Renal pelvis (tissue), 4 donors: ENCODE results near the gene THOC6. TPM values are rescaled to one million over a fixed set of nuclear protein-coding genes. Genes with fewer than 3 reads are reported as not detected.
"Not testable (repeated sequence)": the region's sequence is repeated elsewhere in the genome, so short reads cannot be mapped to it uniquely, and the experiment has no call there.

Source experiments
- DNase-seq: peaks from one replicate; pipeline ENCODE4 v3.0.0-alpha.2; 2013
- polyA plus RNA-seq, 3 donors: library from polyadenylated mRNA; unstranded; fragments of 120-200 nt; gene quantifications; one replicate each; pipeline ENCODE4 v1.2.1, GENCODE V29; 2013; ENCODE audit not compliant: insufficient read length in 3 of 3

The THOC6 gene
- polyA plus RNA-seq, 3 donors: 31.8 to 36.4 (median 35.8) TPM

DNA sequence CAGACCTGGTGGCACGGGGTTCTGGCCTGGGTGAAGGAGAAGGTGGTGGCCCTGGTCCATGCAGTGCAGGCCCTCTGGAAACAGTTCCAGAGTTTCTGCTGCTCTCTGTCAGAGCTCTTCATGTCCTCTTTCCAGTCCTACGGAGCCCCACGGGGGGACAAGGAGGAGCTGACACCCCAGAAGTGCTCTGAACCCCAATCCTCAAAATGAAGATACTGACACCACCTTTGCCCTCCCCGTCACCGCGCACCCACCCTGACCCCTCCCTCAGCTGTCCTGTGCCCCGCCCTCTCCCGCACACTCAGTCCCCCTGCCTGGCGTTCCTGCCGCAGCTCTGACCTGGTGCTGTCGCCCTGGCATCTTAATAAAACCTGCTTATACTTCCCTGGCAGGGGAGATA lies 45.3 kb downstream of the THOC6 start:
- DNase-seq: not testable (repeated sequence)

DNA sequence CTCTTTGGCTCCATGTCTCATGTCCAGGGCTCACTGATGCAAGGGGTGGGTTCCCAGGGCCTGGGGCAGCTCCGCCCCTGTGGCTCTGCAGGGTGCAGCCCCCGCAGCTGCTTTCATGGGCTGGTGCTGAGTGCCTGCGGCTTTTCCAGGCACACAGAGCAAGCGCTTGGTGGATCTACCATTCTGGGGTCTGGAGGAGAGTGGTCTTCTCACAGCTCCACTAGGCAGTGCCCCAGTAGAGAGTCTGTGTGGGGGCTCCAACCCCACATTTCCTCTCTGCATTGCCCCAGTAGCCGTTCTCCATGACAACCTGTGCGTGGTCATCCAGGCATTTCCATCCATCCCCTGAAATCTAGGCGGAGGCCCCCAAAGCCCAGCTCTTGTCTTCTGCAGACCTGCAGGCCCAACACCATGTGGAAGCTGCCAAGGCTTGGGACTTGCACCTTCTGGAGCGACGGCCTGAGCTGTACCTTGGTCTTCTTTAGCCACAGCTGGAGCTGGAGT lies 46.8 kb downstream of the THOC6 start:
- DNase-seq: no peak

DNA sequence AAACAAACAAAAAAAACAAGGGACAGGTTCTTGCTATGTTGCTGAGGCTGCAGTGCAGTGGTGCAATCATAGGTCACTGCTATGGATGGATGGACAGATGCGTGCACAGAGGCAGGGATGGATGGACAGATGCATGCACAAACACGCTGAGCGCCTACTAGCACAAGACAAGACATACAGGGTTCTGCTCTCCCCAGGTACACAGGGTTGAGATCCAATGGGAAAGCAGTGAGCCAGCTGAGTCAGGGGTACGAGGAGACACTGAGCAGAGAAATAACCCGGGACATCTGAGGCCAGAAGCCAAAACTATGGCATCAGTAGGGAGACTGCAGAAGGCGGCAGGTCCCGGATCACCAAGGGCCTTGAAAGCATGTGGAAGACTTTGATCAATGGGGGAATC lies 47.8 kb downstream of the THOC6 start:
- DNase-seq: no peak

- not testable (repeated sequence) for DNase-seq
Measured at GRCh38 chr16:3072148-3072547, 48.3 kb downstream of the THOC6 start.

DNA sequence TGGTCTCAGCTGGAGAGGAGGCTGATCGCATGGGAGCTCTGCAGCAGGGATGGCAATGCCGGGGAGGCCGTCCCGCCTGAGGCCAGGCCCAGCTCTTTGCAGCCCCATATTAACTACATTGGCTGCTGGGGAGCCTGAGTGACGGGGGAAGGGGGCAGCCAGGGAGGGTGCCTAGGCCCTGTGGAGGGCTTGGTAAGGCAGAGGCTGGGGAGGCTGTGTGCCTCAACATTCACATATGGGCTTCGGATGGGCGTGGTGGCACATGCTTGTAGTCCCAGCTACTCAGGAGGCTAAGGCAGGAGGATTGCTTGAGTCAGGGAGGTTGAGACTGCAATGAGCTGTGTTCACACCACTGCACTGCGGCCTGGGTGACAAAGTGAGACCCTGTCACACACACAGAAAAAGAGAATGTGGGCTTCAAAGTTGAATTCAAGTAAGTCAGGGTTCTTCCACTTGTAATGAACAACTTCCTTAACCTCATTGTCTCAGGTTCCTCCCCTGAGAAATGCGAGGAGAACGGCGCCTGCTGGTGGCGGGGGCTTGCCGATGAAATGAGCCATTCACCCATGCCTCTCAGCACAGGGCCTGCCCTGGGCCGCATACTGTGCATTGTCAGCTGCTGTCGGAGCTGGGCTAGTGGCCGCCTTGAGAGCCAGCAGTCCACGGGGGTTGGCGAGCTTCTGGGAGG lies 48.9 kb downstream of the THOC6 start:
- DNase-seq: not testable (repeated sequence)

DNA sequence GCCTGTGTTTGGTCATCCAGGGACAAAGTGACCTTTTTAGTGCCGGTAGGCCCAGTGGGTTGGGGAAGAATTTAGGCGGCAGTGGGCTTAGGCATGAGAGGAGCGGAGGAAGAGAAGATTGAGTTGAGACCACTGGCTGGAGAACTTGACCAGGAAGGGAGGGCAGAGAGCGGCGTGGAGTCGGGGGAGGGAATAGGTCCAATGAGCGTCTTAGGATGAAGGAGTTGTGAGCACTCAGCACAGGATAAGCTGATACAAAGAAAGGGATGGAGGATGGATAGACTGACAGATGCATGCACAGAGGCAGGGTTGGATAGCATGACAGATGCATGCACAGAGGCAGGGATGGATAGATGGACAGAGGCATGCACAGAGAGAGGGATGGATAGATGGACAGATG lies 49.6 kb downstream of the THOC6 start:
- DNase-seq: no peak

GRCh38 chr16:3074860-3075522 lies 51.2 kb downstream of the THOC6 start:
- no peak for DNase-seq

DNA sequence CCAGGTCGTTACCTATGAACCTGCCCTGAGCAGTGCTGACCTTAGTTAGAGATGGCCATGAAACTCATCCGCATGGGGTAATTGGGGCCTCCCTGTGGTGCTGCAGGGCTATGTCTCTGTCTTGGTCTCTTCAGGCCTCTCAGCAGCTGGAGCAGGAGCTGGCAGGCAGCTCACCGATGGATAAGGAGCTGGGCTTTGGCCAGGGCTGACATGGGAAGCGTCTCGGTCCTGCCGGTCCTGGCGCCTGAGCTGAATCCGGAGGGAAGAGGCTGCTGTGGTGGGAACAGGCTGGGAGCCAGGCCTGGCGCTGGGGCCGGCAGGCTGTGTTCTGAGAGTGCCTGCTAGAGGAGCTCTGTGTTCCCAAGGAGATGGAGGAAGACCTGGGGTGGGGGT lies 51.7 kb downstream of the THOC6 start:
- DNase-seq: no peak

- DNase-seq: not testable (repeated sequence)
Measured at GRCh38 chr16:3075946-3076345, 52.1 kb downstream of the THOC6 start.

DNA sequence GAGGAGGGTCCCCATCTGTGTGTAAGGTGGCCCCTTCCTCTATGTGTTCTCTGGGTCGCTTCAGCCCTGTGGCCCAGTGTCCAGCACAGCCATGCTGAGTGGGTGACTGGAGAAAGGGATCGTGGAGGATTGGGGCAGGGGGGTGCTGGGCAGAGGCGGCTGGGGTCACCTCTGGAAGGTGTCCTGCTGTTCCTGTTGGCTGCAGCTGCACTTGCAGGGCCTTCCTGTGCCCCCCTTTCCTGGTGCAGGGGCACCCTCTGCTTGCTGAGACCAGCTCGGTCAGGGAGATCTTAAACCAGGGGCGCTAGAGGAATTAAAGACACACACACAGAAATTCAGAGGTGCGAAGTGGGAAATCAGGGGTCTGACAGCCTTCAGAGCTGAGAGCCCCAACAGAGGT lies 52.7 kb downstream of the THOC6 start:
- no peak for DNase-seq

Other genes with a start within 250 kb of the THOC6 start
- 100 to 1,000 TPM; 203 to 310 (median 281) TPM for gene ELOB, start 246.8 kb upstream of the THOC6 start, polyA plus RNA-seq
- under 1 TPM in 1 of 3 donors, not detected in 2; 0.26 TPM for gene PRSS33, start 236.5 kb upstream of the THOC6 start, polyA plus RNA-seq
- not detected for gene PRSS41, start 225.6 kb upstream of the THOC6 start, polyA plus RNA-seq
- under 1 TPM in 1 of 3 donors, not detected in 2; 0.38 TPM for gene PRSS21, start 206.8 kb upstream of the THOC6 start, polyA plus RNA-seq
- gene ZG16B, start 193.7 kb upstream of the THOC6 start, polyA plus RNA-seq: under 1 TPM; 0.21 to 0.84 (median 0.43) TPM
- gene PRSS22, start 165.9 kb upstream of the THOC6 start, polyA plus RNA-seq: 10 to 100 TPM in 1 of 3 donors, 1 to 10 TPM in 2; 8.8 to 13.1 (median 9.2) TPM
- gene FLYWCH2, start 140.8 kb upstream of the THOC6 start, polyA plus RNA-seq: 10 to 100 TPM; 26.6 to 33.2 (median 29.5) TPM
- 10 to 100 TPM; 27.8 to 38.9 (median 32.4) TPM for gene FLYWCH1, start 112.1 kb upstream of the THOC6 start, polyA plus RNA-seq
- gene KREMEN2, start 59.8 kb upstream of the THOC6 start, polyA plus RNA-seq: 1 to 10 TPM; 2.5 to 3.6 (median 3.5) TPM
- 10 to 100 TPM in 2 of 3 donors, 1 to 10 TPM in 1; 9.9 to 12.5 (median 12.4) TPM for gene PAQR4, start 54.7 kb upstream of the THOC6 start, polyA plus RNA-seq
- 10 to 100 TPM; 15.0 to 23.1 (median 22.8) TPM for gene PKMYT1, start 43.6 kb upstream of the THOC6 start, polyA plus RNA-seq
- 1 to 10 TPM; 2.8 to 3.4 (median 3.1) TPM for gene CLDN9, start 11.1 kb upstream of the THOC6 start, polyA plus RNA-seq
- 10 to 100 TPM; 36.5 to 44.7 (median 38.9) TPM for gene CLDN6, start 5.9 kb upstream of the THOC6 start, polyA plus RNA-seq
- gene TNFRSF12A, start 3.7 kb upstream of the THOC6 start, polyA plus RNA-seq: 10 to 100 TPM; 12.7 to 15.3 (median 14.2) TPM
- gene HCFC1R1, start 93 bp upstream of the THOC6 start, polyA plus RNA-seq: 10 to 100 TPM; 69.1 to 76.5 (median 71.3) TPM
- gene BICDL2, start 12.9 kb downstream of the THOC6 start, polyA plus RNA-seq: 1 to 10 TPM; 2.5 to 3.9 (median 3.6) TPM
- gene MMP25, start 22.5 kb downstream of the THOC6 start, polyA plus RNA-seq: 1 to 10 TPM; 1.4 to 1.6 (median 1.5) TPM
- gene IL32, start 41.6 kb downstream of the THOC6 start, polyA plus RNA-seq: 10 to 100 TPM; 30.4 to 39.9 (median 34.9) TPM
- gene ZSCAN10, start 75.3 kb downstream of the THOC6 start, polyA plus RNA-seq: under 1 TPM; 0.10 to 0.30 (median 0.10) TPM
- 10 to 100 TPM; 16.2 to 20.3 (median 20.2) TPM for gene ZNF205, start 88.6 kb downstream of the THOC6 start, polyA plus RNA-seq
- 10 to 100 TPM; 14.1 to 18.2 (median 16.2) TPM for gene ZNF213, start 111.0 kb downstream of the THOC6 start, polyA plus RNA-seq
- not detected for gene OR1F1, start 164.2 kb downstream of the THOC6 start, polyA plus RNA-seq
- 10 to 100 TPM; 11.5 to 15.0 (median 13.4) TPM for gene ZNF200, start 211.1 kb downstream of the THOC6 start, polyA plus RNA-seq
- gene MEFV, start 232.6 kb downstream of the THOC6 start, polyA plus RNA-seq: under 1 TPM; 0.20 to 0.38 (median 0.33) TPM